Hindlimb muscle (tissue), 1 donor: ENCODE results near the gene UBASH3A. TPM values are rescaled to one million over a fixed set of nuclear protein-coding genes. Genes with fewer than 3 reads are reported as not detected.
"Not testable (repeated sequence)": the region's sequence is repeated elsewhere in the genome, so short reads cannot be mapped to it uniquely, and the experiment has no call there.

Experiments
- DNase-seq: peaks from one replicate; pipeline ENCODE4 v3.0.0-alpha.2; 2013
- polyA plus RNA-seq: library from polyadenylated mRNA; unstranded; fragments of 120-200 nt; gene quantifications from one replicate; pipeline ENCODE4 v1.2.1, GENCODE V29; 2013; ENCODE audit not compliant: insufficient read length

UBASH3A gene
- polyA plus RNA-seq, 1 donor: not detected

GRCh38 chr21:42453224-42453985 is 49.7 kb downstream of the UBASH3A start:
- peak; percentile 29 for DNase-seq

- DNase-seq: no peak
Measured at GRCh38 chr21:42453986-42454570, 50.4 kb downstream of the UBASH3A start.

DNA sequence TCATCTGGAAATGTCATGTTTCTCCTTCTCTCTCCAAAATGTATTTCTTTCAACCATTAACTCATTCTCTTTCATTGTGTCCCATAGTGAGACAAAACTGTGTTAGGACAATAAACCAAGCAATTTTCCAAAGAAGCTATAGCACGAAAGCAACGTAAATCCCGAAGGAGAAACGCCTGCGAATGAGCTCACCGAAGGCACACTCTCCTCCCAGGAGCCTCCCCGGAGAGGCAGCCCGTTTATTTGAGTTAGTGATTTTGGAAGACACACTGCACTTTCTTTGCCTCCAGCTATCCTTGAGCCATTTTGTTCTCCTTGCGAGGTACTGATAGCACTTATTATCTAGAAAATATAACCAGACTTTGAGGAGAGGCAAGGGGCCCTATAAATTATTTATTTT is 51.1 kb downstream of the UBASH3A start:
- no peak for DNase-seq

DNA sequence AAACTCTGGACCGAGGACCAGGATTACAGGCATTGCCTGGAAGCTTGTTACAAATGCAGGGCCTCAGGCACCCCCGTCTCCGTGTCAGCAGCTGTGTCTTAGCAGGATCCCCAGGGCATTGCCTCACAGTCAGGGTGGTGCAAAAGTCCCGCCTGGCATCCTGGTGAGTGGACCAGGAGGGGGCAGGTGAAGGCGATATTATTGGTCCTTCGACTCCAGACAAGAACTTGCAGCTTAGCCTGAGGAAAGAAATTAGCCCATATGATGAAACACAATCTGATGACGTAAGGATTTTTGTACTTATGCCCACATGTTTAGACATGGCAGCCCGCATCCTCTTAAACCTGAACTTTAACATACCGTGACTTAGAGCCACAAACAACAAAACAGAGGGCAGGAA is 51.5 kb downstream of the UBASH3A start:
- no peak for DNase-seq

- no peak for DNase-seq
Measured at GRCh38 chr21:42455754-42456440, 52.2 kb downstream of the UBASH3A start.

DNA sequence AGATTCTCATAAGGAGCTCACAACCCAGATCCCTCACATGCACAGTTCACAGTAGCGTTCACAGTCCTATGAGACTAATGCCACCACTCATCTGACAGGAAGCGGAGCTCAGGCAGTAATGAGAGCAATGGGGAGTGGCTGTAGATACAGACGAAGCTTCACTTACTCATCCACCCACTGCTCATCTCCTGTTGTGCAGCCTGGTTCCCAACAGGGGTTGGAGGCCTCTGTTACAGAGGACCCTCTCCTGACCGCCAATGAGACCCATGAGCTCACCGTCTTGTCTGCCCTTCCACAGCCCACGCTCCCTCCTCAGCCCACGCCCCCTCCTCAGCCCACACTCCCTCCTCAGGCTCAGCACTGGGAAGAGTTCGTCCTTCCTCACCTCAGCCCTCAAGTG is 52.8 kb downstream of the UBASH3A start:
- no peak for DNase-seq

DNA sequence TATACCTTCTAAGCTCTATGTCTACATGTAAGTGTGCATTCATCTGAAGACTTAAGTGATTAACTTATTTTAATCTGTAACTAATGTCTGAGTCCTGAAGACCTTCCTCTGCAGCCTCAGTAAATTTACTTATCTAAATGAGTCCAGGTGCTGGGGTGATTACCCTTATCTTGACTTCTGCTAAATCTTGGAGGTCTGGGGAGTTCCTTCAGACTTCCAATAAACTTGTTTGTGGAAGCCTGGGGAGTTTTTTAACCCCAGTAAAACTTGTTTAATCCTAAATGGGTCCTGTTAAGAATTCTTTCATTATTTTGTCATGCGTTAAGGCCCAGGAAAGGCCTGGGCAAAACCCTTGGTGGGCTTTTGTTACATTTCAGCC is 55.4 kb downstream of the UBASH3A start:
- no peak for DNase-seq

DNA sequence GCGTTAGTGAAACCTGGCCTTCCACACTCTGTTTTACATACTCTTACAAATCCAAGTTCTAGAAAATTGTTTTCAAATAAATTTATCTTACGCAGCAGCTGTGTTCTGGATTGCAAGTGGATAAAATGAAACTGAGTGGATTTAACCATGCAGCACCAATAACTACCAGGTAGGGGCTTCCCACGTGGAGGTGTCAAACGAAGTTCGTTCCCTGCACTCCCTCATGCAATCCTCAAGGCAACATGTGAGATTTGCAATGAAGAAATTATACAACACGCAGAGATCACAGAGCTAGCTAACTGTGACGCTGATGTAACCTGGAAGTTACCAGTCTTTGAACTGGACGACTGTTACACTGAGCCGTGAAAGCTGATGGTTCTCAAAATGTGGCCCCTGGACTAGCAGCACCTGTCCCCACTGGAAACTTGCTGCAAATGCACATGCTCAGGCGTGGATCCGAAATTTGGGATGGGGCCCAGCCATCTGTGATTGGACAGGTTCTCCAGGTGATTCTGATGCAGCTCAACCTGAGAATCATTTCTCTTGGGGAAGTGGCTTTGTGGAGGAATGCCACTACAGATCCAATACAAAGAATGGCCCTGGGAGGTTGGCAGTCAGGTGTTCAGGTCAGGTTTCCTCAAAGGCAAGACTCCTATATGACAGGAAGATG is 56.0 kb downstream of the UBASH3A start:
- DNase-seq: no peak

GRCh38 chr21:42460391-42461184 is 56.9 kb downstream of the UBASH3A start:
- no peak for DNase-seq

GRCh38 chr21:42461185-42461520 is 57.5 kb downstream of the UBASH3A start:
- DNase-seq: no peak

DNA sequence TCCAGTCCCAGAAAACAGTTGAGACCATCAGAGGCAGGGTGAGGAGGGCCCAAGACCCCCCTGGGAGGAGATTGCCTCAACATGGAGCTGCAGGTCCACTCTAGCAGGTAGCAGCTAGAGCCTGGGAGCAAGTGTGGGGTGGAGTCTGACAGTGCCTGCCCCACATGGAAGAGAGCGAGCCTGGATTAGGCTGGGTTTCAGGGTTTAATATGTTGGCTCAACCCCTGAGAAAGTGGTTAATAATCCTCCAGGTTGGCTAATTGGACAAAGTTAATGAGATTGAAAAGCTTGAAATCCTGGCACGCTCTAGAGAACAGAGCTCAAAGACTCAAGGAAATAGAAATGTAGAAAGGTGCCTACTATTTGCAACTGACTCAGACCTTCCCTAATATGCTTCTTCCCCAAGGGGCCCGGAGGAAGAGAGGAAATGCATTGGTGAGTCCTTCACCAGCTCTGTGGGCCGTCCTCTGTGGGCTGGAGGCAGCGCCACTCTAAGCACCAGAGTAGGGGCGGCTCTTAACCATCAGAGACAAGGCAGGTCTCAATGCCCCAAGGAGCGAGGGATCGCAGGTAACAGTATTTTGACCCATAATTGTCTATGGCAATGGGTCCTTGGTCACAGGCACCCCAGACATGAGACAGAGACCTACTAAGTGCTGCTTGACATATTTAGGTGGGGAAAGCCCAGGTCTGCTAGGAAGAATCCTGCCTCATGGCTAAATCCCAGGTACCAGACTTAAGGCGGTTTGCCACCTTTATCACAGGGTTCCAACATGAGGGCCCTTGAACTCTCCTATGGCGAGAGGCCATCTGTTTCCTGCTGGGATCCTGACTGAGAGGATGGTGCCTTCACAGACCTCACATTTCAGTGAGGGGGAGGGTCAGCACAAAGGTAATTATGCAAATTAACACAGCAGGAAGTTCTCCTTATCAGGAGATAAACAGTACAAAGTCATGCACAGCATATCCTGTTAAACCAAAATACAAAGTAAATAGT is 58.5 kb downstream of the UBASH3A start:
- DNase-seq: no peak

- no peak for DNase-seq
Measured at GRCh38 chr21:42463861-42464515, 60.3 kb downstream of the UBASH3A start.

DNA sequence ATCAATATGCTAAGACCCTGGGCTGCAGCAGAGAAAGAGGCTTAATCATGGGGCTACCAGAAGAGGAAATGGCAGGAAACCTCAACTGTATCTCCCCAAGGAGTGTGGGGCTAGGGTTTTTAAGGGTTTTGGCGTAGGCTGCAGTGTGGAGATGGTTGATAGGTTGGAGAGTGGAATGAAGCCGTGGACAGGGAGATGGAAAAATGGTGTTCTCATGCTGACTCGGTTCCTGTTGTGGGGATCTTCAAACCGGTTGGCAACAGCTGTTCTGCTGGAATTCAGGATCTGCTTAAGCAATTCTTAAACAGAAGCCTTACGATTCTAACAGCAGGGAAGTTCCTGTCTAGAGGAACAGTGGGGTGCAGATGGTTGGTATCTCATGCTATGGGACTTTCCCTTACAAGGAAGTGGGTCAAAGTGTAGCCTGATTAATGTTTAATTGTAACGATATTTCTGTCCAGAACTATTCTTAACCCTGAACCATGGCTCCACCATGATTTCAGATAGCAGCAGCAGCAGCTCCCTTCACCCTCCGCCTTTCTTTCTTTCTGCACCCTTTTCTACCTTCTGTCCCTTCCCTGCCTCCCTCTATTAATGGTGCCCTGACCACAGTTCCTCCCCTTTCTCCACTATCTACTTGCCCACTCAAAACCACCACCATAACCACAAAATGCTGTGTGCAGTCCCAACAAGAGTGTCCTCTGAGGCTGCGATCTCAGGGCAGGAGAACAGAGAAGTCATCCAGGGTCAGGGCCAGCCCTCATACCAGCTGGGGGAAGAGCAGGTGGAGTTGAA is 61.5 kb downstream of the UBASH3A start:
- peak; percentile 50 for DNase-seq

DNA sequence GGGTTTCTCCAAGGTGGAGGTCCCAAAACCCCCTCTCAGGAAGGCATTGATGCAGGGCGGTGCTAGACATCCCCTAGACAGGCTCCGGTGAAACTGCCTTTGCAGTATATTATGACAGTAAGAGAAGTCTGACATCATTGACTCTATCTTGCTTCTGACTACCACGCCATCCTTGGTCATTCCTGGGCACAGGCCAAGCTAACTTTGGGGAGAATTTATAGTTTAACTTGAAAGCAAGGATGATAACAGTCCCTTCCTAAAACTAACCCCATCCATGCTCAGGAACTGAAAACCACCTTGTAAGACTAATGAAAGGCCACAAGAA is 62.1 kb downstream of the UBASH3A start:
- no peak for DNase-seq

- no peak for DNase-seq
Measured at GRCh38 chr21:42466700-42467099, 63.0 kb downstream of the UBASH3A start.

DNA sequence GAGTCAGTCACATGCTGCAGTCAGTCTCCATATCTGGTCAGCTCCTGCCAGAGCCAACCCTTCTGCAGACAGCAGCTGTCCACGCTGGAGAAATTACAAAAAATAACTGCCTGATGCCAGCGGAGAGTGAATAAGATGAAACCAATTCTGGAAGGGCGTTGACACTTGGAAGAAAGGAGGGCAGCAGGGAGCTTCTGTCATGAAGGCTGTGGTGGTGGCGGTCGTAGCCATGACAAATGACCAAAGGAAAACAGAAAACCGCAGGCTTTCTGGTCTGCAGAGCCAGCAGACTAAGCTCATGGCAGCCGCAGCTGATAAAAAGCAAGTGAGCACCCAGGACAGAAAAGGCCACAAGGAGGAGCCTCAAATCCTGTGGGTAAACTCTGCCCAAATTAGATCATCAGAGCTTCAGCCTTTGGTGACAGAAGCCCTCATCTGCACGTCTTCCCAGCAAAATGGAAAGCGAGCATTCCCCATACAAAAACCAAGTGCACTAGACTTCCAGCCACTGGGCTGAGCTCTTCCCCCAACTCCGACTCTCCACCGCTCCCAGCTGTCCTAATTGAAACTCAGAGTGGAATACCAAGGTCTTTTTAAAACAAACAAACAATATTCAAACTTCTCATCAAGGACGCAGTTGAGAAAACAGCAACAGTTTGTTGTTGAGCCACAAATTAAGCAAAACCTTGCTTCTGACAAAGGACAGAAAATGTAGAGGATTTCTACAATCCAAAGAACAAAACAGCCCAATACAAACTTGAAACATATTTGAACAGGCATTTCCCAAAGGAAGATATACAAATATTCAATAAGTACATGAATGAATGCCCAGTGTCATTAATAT is 63.7 kb downstream of the UBASH3A start:
- no peak for DNase-seq

- no peak for DNase-seq
Measured at GRCh38 chr21:42468491-42469131, 64.9 kb downstream of the UBASH3A start.

DNA sequence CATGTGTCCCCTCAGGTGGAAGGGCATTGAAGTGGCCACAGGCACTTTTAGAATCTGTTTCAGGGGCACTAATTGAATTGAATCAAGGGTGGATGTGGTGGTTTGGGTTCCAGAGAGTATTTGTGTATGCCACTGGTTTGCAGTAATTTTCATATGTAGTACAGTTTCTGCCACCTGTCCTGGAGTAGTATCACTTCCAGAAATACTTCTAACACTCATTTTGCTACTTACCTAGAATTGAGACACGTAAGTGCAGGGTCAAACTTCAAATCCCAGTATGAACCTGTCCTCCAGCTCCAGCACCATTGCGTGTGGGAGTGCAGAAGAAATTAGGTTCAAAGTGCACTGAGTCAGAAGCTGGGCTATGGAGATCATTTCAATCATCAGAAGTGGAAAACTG is 65.6 kb downstream of the UBASH3A start:
- no peak for DNase-seq

DNA sequence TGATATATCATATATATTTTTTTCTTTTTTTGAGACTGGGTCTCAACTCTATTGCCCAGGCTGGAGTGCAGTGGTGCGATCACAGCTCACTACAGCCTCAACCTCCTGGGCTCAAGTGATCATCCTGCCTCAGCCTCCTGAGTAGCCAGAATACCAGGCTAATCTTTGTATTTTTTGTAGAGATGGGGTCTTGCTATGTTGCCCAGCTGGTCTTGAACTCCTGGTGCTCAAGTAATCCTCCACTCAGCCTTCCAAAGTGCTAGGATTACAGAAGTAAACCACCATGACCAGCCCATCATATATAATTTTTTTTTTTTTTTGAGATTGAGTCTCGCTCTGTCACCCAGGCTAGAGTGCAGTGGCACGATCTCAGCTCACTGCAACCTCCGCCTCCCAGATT is 66.0 kb downstream of the UBASH3A start:
- DNase-seq: not testable (repeated sequence)
